ENCODE results near the gene PPM1E. TPM values are rescaled to one million over a fixed set of nuclear protein-coding genes. Genes with fewer than 3 reads are reported as not detected.

Gene PPM1E
- total and polyA plus RNA-seq, 4 donors, result 0.08 to 1.3 (median 0.66) TPM

DNA sequence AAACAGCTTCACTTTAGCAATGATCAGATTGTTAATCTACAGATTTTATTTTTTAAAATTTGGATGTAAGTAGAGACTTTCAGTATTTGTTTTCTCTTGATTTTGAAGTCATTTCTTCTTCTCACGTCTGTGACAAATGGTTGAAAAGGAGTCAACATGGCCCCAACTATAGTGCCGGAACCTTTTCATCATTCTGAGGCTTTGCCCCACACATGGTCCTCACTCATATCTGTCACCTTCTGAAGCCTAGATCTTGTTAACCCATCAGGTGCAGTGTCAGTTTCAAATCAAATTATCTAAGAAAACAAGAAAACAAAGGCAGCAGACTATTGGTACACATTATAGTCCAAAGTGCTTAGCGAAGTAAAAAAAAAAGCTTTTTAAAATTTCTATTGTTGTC lies 227.0 kb downstream of the PPM1E start:
- ATAC-seq (ENCODE audit: insufficient read depth, low FRiP score), result no peak
- DNase-seq, result no peak
- H3K27ac ChIP-seq (ENCODE audit: low read depth in 1 of 2, low read length in 1 of 2), result no peak overlapping the region
- no peaks in the 10 kb centered on the region for H3K9me3 ChIP-seq (ENCODE audit: control insufficient read depth in 4 of 4, insufficient read depth in 3 of 4, low read length in 3 of 4)
- TF ChIP-seq CTCF (IDR thresholded peaks at IDR 0.05; ENCODE audit: control extremely low read depth, extremely low read depth), result no peak
- H3K4me1 ChIP-seq (ENCODE audit: control insufficient read depth in 5 of 5, insufficient read depth in 5 of 5, low read length in 5 of 5), result no peaks in the 10 kb centered on the region
- H3K27me3 ChIP-seq (ENCODE audit: control insufficient read depth in 3 of 3, insufficient read depth in 3 of 3, low read length in 2 of 3), result no peaks in the 10 kb centered on the region
- no peak overlapping the region for H3K9ac ChIP-seq (ENCODE audit: insufficient read depth in 1 of 2, low read length in 2 of 2)
- peaks cover 0 to 1% (median 0%) of the 10 kb centered on the region in 4 donors for H3K36me3 ChIP-seq (ENCODE audit: control insufficient read depth in 4 of 4, insufficient read depth in 4 of 4, low read length in 4 of 4)
- 93 to 94% methylated on average over 3 of the region's 3 CpGs for WGBS, 2 donors
- H3K4me3 ChIP-seq, result no peak overlapping the region

DNA sequence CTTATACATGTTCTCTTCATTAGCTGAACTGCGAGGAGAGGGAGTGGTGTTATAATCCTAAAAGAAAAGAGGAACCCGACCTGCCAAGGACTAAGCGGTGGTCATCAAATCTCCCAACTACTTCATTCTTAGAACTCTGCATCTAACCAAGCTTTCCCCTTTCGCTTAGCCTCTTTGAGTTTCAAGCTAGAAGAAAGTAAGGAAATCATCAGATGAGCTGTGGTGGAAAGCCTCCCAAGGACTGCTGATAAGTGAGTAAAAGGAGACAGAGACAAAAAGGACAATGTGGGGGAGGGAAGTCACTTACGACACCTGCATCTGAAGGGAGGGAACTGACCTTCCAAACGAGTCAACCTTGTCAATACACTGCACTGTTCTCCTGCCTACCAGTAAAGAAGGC lies 229.7 kb downstream of the PPM1E start:
- Histone ChIP-seq H3K4me3 (no peak overlapping the region), H3K4me1 (ENCODE audit: control insufficient read depth in 5 of 5, insufficient read depth in 5 of 5, low read length in 5 of 5) (no peaks in the 10 kb centered on the region), H3K9me3 (ENCODE audit: control insufficient read depth in 4 of 4, insufficient read depth in 3 of 4, low read length in 3 of 4) (no peaks in the 10 kb centered on the region), H3K9ac (ENCODE audit: insufficient read depth in 1 of 2, low read length in 2 of 2) (no peak overlapping the region), H3K36me3 (ENCODE audit: control insufficient read depth in 4 of 4, insufficient read depth in 4 of 4, low read length in 4 of 4) (peaks cover 0 to 3% (median 0%) of the 10 kb centered on the region in 4 donors), H3K27me3 (ENCODE audit: control insufficient read depth in 3 of 3, insufficient read depth in 3 of 3, low read length in 2 of 3) (no peaks in the 10 kb centered on the region), H3K27ac (ENCODE audit: low read depth in 1 of 2, low read length in 1 of 2) (no peak overlapping the region)
- 49 to 77% methylated on average over 6 of the region's 6 CpGs for WGBS, 2 donors
- ATAC-seq (ENCODE audit: insufficient read depth, low FRiP score), result no peak
- no peak for DNase-seq
- no peak for TF ChIP-seq CTCF (IDR thresholded peaks at IDR 0.05; ENCODE audit: control extremely low read depth, extremely low read depth)

- H3K4me1 ChIP-seq (ENCODE audit: control insufficient read depth in 5 of 5, insufficient read depth in 5 of 5, low read length in 5 of 5), result no peaks in the 10 kb centered on the region
- H3K36me3 ChIP-seq (ENCODE audit: control insufficient read depth in 4 of 4, insufficient read depth in 4 of 4, low read length in 4 of 4), result peaks cover 0 to 3% (median 0%) of the 10 kb centered on the region in 4 donors
- no peak overlapping the region for H3K27ac ChIP-seq (ENCODE audit: low read depth in 1 of 2, low read length in 1 of 2)
- DNase-seq, result no peak
- H3K27me3 ChIP-seq (ENCODE audit: control insufficient read depth in 3 of 3, insufficient read depth in 3 of 3, low read length in 2 of 3), result no peaks in the 10 kb centered on the region
- no peak overlapping the region for H3K4me3 ChIP-seq
- WGBS, 2 donors, result 79 to 92% methylated on average over 6 of the region's 6 CpGs
- TF ChIP-seq CTCF (IDR thresholded peaks at IDR 0.05; ENCODE audit: control extremely low read depth, extremely low read depth), result no peak
- no peak overlapping the region for H3K9ac ChIP-seq (ENCODE audit: insufficient read depth in 1 of 2, low read length in 2 of 2)
- no peak for ATAC-seq (ENCODE audit: insufficient read depth, low FRiP score)
- H3K9me3 ChIP-seq (ENCODE audit: control insufficient read depth in 4 of 4, insufficient read depth in 3 of 4, low read length in 3 of 4), result no peaks in the 10 kb centered on the region
Measured at GRCh38 chr17:58985971-58986370, 230.3 kb downstream of the PPM1E start.

- peaks cover 0 to 3% (median 0%) of the 10 kb centered on the region in 5 donors for H3K4me1 ChIP-seq (ENCODE audit: control insufficient read depth in 5 of 5, insufficient read depth in 5 of 5, low read length in 5 of 5)
- H3K27ac ChIP-seq (ENCODE audit: low read depth in 1 of 2, low read length in 1 of 2), result no peak overlapping the region
- DNase-seq, result no peak
- ATAC-seq (ENCODE audit: insufficient read depth, low FRiP score), result no peak
- no peaks in the 10 kb centered on the region for H3K9me3 ChIP-seq (ENCODE audit: control insufficient read depth in 4 of 4, insufficient read depth in 3 of 4, low read length in 3 of 4)
- H3K9ac ChIP-seq (ENCODE audit: insufficient read depth in 1 of 2, low read length in 2 of 2), result no peak overlapping the region
- H3K27me3 ChIP-seq (ENCODE audit: control insufficient read depth in 3 of 3, insufficient read depth in 3 of 3, low read length in 2 of 3), result no peaks in the 10 kb centered on the region
- no peak for TF ChIP-seq CTCF (IDR thresholded peaks at IDR 0.05; ENCODE audit: control extremely low read depth, extremely low read depth)
- no peak overlapping the region for H3K4me3 ChIP-seq
- WGBS, 2 donors, result 47 to 72% methylated on average over 2 of the region's 2 CpGs
- peaks cover 0 to 3% (median 0%) of the 10 kb centered on the region in 4 donors for H3K36me3 ChIP-seq (ENCODE audit: control insufficient read depth in 4 of 4, insufficient read depth in 4 of 4, low read length in 4 of 4)
Measured at GRCh38 chr17:58989629-58990028, 234.0 kb downstream of the PPM1E start.

All from lung (tissue), 12 donors.